NCI-H748 (cell line): Measurements from ENCODE around the gene MAD1L1.

ENCODE experiments used
- DNase-seq: peaks from one replicate; lab custom pipeline; 2025; ENCODE audit not compliant: unreplicated experiment; lab: John Stamatoyannopoulos, UW

The MAD1L1 gene

GRCh38 chr7:2141651-2142050 lies 91.1 kb downstream of the MAD1L1 start:
- no peak for DNase-seq

- no peak for DNase-seq
These were observed 91.7 kb downstream of the MAD1L1 start for GRCh38 chr7:2141021-2141410.

DNA sequence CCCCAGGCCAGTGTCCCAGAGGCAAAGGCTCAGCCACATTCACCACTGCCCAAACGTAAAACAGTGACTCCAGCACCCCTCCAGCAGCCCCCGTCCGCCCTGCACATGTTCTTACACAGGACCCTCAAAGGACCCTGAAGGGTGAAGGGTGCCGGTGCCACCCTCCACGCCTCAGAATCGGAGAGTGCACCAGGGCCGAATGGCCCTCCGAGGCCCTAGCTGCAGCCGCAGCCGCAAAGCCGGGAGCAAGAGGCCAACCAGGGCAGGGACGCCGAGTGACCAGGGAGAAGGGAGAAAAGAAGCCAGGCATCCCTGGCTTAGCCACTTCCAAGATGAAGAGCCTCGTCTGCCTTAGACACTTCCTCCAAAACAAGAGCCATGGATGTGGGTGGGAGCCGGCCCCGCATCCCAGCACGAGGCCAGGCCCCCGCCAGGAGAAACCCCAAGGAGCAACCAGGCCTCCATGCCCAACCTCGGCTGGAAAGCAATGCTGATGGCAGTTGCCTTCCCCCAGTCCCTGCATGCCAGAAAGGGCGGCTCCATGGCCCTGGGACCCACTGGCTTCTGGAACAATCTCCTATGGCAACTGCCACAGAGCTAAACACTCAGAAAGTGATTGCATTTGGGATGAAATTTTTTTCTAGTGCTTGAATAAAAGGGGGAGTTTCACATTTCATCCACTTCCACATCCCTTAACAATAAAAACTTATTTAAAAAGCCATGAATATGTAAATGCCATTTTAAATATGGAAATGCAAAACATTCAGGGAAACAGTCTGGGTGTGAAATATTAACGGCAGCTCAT lies 92.3 kb downstream of the MAD1L1 start:
- DNase-seq, result no peak

- DNase-seq, result no peak
These were observed 93.6 kb downstream of the MAD1L1 start for GRCh38 chr7:2139004-2139699.

DNA sequence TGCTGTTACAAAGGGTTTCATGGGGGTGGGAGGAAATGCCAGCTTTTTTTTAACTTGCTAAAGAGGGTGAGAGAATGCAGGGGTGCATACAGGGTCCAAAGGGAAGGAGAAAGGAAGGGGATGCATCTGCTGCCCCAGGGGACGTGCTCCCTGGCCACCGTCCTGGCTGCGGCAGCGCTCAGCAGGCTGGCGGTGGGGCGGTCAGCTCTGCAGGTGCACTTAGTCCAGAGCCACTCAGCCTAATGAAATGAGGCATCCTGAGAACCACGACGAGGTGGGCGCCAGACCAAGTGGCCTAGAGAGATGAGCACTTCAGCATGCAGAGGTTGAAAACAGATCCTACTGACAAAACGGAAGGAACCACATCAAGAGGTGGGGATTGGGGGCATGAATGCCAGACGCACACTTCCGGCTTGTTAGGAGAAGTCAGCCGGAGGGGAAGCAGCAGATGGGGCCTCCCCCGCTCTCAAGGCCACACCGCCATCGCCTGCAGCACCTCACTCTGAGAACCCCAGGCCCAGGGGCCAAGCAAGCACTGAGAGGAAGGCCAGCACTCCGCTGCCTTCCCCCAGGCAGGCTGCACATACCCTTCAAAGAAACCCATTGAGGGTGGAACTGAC lies 94.5 kb downstream of the MAD1L1 start:
- no peak for DNase-seq

- no peak for DNase-seq
These were observed 98.0 kb downstream of the MAD1L1 start for GRCh38 chr7:2134740-2135139.

DNA sequence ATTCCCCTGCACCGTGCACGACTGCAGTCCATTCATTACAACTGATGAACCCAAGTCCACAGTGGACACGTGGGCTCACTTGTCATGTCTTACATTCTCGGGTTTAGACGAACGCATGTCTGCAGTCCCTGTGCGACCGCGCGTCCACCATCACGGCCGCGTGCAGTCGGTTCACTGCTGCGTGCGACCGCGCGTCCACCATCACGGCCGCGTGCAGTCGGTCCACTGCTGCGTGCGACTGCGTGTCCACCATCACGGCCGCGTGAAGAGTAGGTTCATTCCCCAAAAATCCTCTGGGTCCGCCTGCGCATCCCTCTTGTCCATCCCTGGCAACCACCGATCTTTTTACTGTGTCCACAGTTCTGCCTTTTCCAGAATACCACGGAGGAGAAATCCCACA lies 100.5 kb downstream of the MAD1L1 start:
- no peak for DNase-seq

- DNase-seq, result no peak
These were observed 100.9 kb downstream of the MAD1L1 start for GRCh38 chr7:2131800-2132199.

- no peak for DNase-seq
These were observed 101.4 kb downstream of the MAD1L1 start for GRCh38 chr7:2131341-2131740.

DNA sequence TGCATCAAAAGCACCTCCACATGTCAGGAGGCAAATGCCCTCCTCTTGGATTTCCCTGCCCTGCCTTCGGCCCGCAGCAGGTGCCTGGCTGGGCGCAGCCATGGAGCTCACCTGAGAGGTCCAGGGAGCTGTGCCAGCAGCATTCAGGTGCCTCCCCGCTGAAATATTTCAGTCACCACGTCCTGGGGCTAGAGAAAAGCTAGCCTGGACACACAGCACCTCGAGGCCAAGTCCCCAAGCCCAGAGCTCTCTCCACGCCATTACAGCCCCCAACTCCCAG lies 102.7 kb downstream of the MAD1L1 start:
- no peak for DNase-seq

DNA sequence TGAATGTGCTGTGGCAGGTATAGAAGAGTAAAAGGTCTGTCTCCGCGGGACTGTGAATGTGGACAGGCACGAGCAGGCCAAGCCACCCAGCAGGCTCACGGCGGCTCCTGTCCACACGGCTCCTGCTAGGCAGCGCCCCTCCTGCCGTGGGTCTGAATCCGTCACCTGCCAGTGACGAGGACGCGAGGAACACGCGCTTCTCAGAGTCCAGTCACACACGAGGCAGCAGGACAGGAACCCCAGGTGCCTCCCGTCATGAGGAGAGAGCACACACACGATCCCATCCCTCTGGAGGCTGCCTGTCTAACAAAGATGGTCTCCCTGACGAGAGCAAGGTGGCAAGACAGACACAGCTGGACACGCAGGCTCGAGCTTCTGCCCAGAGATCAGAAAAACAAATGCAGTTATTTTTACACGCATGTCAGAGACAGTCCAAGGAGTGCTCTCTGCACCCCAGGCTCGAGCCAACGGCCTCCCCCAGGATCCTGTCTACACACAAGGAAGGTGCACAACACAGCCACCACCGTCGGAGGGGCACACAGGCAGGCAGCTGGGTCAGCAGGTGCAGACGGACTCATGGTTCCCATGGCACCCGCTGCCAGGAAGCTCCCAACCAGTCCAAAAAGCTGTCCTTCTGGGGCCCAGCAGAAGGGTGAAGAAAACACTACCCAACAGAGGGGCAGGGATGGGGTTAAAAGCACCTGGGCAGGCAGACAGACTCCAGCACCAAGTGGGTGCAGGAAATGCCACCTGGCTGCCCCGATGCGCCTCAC lies 103.2 kb downstream of the MAD1L1 start:
- peak; percentile 75 for DNase-seq

DNA sequence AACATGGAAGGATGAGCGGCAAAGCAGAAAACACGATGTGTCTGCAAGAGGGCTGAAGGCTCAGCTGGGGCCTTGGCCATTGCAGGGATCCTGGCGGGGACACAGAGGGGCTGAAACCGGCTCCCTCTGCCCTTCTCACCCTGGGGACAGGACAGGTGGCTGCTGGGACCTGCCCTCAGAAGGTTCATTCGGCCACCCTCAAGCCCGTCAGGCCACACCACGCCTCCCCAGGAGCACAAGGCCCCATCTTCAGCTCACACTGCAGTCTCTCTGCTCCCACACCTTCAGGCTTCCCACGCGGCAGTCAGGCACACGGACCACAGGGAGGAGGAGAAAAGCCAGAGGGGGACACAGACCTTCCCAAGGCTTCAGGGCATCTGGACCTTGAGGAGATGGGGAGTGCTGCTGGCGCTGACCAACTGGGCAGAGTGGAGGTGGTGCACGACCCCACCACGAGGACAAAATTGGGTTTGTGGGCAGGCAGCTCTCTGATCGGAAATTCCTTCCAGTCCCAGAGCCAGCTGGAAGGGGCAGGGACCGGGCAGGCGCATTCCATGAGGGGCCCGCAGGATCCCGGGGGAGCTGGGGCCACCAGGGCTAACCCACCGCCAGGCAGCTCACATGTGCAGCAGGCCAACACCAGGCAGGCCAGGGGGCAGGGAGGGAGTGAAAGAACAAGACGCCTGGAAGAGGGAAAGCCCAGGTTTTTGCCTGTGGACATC lies 104.0 kb downstream of the MAD1L1 start:
- DNase-seq, result no peak

- peak; percentile 46 for DNase-seq
These were observed 106.1 kb downstream of the MAD1L1 start for GRCh38 chr7:2126621-2127020.

DNA sequence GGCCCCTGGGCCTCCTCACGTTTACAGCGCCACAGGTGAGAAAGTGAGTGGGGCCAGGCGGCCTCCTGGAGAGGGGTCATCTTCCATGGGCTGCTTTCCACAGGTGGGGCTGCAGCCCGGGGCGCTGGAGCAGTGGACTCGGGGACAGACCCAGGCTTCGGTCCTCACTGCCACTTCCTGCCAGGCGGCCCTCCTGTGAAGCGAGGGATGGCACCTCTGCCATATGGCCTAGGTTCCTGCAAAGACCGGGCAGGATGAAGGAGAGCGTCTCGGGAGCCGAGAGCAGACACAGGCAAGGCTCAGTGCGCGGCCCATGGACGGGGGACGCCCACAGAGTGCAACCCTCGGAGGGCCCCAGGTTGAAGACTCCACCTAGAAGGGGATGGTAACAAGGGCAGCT lies 106.8 kb downstream of the MAD1L1 start:
- no peak for DNase-seq

DNA sequence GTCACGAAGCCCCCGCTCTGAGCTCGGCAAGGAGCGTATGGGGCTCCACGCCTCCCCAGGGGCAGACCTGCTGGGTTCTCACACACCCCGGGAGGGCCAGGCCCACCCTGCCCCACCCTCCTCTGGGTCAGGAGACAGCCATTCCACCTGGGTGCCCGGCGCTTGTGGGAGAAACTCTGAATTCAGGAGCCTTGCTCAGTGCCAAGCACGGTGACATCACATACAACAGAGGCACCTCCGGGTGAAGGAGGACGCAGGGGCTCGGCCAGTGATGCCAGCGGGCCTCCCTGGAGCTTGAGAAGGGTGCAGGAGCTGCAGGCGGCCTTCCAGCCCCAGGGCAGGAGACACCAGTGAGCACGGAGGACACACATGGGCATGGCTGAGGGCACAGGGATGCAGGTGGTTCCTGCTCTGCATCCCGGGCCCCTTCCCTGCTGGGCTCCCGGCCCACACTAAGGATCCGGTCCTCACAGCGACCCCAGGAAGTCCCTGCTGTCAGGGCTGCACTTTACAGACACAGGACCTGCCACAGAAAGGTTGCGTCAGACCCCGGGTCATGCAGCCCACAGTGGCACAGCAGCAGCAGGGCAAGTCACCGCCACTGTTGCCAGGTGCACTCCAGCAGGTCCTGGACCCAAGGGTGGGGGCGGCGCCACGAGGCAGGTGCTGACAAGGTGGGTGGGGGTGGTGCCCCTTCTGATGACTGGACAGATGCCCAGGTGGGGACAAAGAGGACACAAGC lies 108.0 kb downstream of the MAD1L1 start:
- peak; percentile 90 for DNase-seq

DNA sequence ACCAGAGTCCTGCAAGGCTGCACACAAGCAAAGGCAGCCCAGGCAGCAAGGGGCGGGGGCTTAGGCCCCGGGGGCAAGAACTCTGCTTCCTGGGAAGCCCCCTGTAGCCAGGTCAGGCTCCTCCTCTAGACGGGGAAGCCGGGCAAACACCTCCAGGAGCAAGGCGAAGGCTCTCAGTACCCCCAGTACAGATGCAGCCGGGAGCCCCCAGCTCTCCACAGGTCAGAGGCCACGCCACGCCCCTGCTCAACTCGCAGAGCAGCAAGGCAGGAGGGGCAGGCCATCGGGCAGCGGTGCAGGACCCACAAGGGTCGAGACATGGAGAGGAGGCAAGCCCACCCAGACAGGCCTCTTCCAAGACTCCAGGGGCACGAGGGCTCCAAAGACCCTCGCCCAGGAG lies 108.8 kb downstream of the MAD1L1 start:
- no peak for DNase-seq

DNA sequence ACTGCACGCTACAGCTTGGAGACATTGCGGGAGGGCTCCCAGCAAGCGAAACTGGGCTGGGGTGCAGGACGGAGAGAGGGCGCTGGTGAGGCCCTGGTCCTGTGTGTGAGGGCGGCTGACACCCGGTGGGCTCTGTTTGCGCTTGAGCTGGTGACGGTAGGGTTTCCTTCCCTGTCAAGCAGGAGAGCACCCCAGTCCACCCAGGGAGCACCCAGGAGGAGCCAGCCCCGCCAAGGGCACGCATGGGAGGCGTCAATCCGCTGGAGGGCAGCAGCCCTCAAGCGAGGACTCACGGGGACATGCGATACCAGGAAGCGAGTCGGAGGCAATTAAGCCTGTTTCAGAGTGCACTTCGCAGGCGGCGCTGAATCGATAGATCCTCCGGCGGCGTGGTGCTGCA lies 109.4 kb downstream of the MAD1L1 start:
- no peak for DNase-seq

- no peak for DNase-seq
These were observed 110.1 kb downstream of the MAD1L1 start for GRCh38 chr7:2122651-2123050.

DNA sequence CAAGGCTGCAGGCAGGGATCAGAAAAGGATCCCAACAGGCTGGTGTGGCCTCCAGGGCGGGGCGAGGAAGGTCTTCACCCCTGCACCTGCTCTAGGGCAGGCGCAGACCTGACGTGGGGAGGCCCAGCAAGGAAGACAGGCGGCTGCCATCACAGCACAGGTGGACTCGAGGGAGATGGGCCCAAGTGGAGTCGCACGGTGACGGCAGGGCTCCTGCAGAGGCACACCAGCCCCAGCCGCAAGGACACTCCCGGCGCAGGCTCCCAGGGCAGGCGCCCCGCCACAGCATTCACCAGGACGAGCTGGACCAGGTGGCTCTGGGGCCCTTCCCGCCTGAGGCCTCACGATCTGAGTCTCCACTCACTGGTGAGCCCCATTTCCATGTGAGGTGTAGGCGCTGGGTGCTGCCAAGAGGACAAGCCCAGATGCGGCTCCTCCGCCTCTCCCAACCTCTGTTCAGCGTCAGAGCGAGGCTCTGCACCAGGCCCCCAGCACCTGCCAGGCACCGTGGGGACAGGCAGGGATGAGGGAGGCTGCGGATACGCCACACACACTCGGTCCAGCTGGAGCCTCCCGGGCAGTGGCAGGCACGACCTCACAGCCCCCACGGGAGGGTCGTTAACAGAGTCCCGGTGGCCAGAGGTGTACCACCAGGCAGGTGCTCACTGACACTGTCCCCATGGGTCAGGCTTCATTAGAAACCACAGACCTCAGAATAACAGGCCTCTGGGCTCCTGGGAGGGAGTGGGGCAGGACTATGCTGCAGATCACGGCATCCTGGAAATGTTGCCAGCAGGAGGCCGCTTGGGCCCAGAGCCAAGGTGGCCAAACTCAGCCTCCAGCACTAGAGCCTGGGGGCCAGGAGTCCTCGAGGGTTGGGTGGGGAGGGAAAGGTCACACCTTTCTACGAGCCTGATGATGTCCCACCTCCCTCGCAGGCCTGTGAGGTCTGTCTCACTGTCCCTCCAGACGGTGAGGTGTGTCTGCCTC lies 111.6 kb downstream of the MAD1L1 start:
- DNase-seq, result peak; percentile 19
